GM12878 (cell line): ENCODE measurements around the gene PFN4. TPM values are rescaled to one million over a fixed set of nuclear protein-coding genes. Genes with fewer than 3 reads are reported as not detected.

ENCODE experiments used
- BACH1 ChIP-seq: fragments of 450-650 bp; IDR thresholded peaks from 2 replicates; pipeline ENCODE4 v1.6.1; 2017; ENCODE audit warnings: mild to moderate bottlenecking, borderline replicate concordance
- BRCA1 ChIP-seq: IDR thresholded peaks from 2 replicates; pipeline ENCODE4 v1.6.1; 2011; ENCODE audit warnings: low read depth, low read length, improper control_type of control experiment
- CHD2 ChIP-seq: IDR thresholded peaks from 2 replicates; pipeline ENCODE4 v1.6.1; 2011; ENCODE audit warnings: low read depth, low read length, improper control_type of control experiment, borderline replicate concordance
- CTCF ChIP-seq, 3 experiments: IDR thresholded peaks in 2 of 3; conservative IDR thresholded peaks in 1 of 3; 2 replicates each; pipeline ENCODE4 v1.5.1; 2011; ENCODE audit warnings: low read depth in 3 of 3, low read length in 3 of 3, mild to moderate bottlenecking in 3 of 3, control low read depth in 2 of 3, moderate library complexity in 2 of 3, inconsistent platforms in 1 of 3, mixed read lengths in 1 of 3; ENCODE audit not compliant: control insufficient read depth in 2 of 3, insufficient read depth in 1 of 3; ENCODE audit errors: extremely low read depth in 1 of 3
- ETV6 ChIP-seq, 2 experiments: fragments of 450-650 bp in 1 of 2; IDR thresholded peaks in 1 of 2; conservative IDR thresholded peaks in 1 of 2; 2 replicates each; pipeline ENCODE4 v1.6.1; 2014; ENCODE audit warnings: antibody characterized with exemption in 1 of 2, borderline replicate concordance in 1 of 2, low read depth in 1 of 2, mild to moderate bottlenecking in 1 of 2, moderate library complexity in 1 of 2
- FOXM1 ChIP-seq: IDR thresholded peaks from 2 replicates; pipeline ENCODE4 v1.6.1; 2012; ENCODE audit warnings: low read depth, mild to moderate bottlenecking, inconsistent platforms, low read length, moderate library complexity
- HDAC2 ChIP-seq: fragments of 200-600 bp; sonication (generic); IDR thresholded peaks from 2 replicates; pipeline ENCODE4 v1.6.1; 2017
- HSF1 ChIP-seq: fragments of 150-350 bp; IDR thresholded peaks from 2 replicates; pipeline ENCODE4 v1.6.1; 2014; ENCODE audit warnings: mild to moderate bottlenecking, low read depth, low read length
- MEF2A ChIP-seq: IDR thresholded peaks from 2 replicates; pipeline ENCODE4 v1.6.1; 2011; ENCODE audit warnings: low read depth, mild to moderate bottlenecking, low read length, moderate library complexity; ENCODE audit not compliant: insufficient read depth
- MXI1 ChIP-seq: fragments of 150-350 bp; IDR thresholded peaks from 2 replicates; pipeline ENCODE4 v1.6.1; 2011; ENCODE audit warnings: low read depth, mild to moderate bottlenecking, inconsistent platforms, low read length, improper control_type of control experiment
- NFYB ChIP-seq: IDR thresholded peaks from 2 replicates; pipeline ENCODE4 v1.6.1; 2011; ENCODE audit warnings: low read depth, mild to moderate bottlenecking, low read length, improper control_type of control experiment, moderate library complexity; ENCODE audit not compliant: insufficient read depth
- PAX8 ChIP-seq: fragments of 450-650 bp; IDR thresholded peaks from 2 replicates; pipeline ENCODE4 v1.6.1; 2017; ENCODE audit warnings: mild to moderate bottlenecking, moderate library complexity
- RB1 ChIP-seq: fragments of 450-650 bp; formaldehyde crosslinking; IDR thresholded peaks from 2 replicates; pipeline ENCODE4 v1.6.1; 2017; ENCODE audit warnings: mild to moderate bottlenecking, borderline replicate concordance
- STAT1 ChIP-seq: fragments of 450-650 bp; conservative IDR thresholded peaks from 2 replicates; pipeline ENCODE4 v1.6.1; 2014; ENCODE audit warnings: antibody characterized with exemption, mild to moderate bottlenecking
- TAF1 ChIP-seq: IDR thresholded peaks from 2 replicates; pipeline ENCODE4 v1.6.1; 2011; ENCODE audit warnings: mild to moderate bottlenecking, low read depth, low read length, borderline replicate concordance
- TBL1XR1 ChIP-seq: IDR thresholded peaks from 2 replicates; pipeline ENCODE4 v1.6.1; 2012; ENCODE audit warnings: low read depth, low read length, improper control_type of control experiment
- TCF12 ChIP-seq: IDR thresholded peaks from 2 replicates; pipeline ENCODE4 v1.6.1; 2011; ENCODE audit warnings: low read depth, mild to moderate bottlenecking, low read length
- YBX1 ChIP-seq: fragments of 450-650 bp; IDR thresholded peaks from 2 replicates; pipeline ENCODE4 v1.6.1; 2016; ENCODE audit warnings: antibody characterized with exemption
- ZNF217 ChIP-seq: fragments of 450-650 bp; IDR thresholded peaks from 2 replicates; pipeline ENCODE4 v1.6.1; 2017; ENCODE audit warnings: antibody characterized with exemption, mild to moderate bottlenecking
- ZNF384 ChIP-seq: IDR thresholded peaks from 2 replicates; pipeline ENCODE4 v1.6.1; 2012; ENCODE audit warnings: low read depth, mild to moderate bottlenecking, low read length, improper control_type of control experiment, borderline replicate concordance
- polyA plus RNA-seq, 11 experiments: library from polyadenylated mRNA; depleted of rRNA in 4 of 11; unstranded in 6 of 11; stranded (reverse) in 5 of 11; fragments of >200 nt; fragmentation: Nextera tagmentation in 4 of 11; fragmentation: Illumina TruSeq in 1 of 11; extraction: Ambion mirVana in 4 of 11; extraction: Trizol in 1 of 11; gene quantifications; 1 replicate in 1 of 11; 2 replicates in 10 of 11; pipeline versions ENCODE4 v1.2.1 to v1.2.3, GENCODE V29; 2011 to 2016; ENCODE audit warnings: inconsistent platforms in 2 of 11, missing spikeins in 2 of 11, low read depth in 1 of 11
- total RNA-seq, 4 experiments: library from RNA; depleted of rRNA in 3 of 4; stranded (reverse); fragments of >200 nt in 3 of 4; fragmentation: Illumina TruSeq in 1 of 4; extraction: Trizol in 1 of 4; gene quantifications; 2 replicates each; pipeline versions ENCODE4 v1.2.1 to v1.2.3, GENCODE V29; 2013 to 2021
- TF ChIP-seq, protein P1 (sequence below): fragments of 450-650 bp; IDR thresholded peaks from 2 replicates; pipeline ENCODE4 v1.6.1; 2017; ENCODE audit warnings: mild to moderate bottlenecking, moderate library complexity

Gene PFN4
- total and polyA plus RNA-seq, 10 of the 15 experiments (the other 5 are each of a cell fraction or from before 2014, with no cell fraction given), result 0.12 to 2.1 (median 1.0) TPM

- TF ChIP-seq, protein P1, sequence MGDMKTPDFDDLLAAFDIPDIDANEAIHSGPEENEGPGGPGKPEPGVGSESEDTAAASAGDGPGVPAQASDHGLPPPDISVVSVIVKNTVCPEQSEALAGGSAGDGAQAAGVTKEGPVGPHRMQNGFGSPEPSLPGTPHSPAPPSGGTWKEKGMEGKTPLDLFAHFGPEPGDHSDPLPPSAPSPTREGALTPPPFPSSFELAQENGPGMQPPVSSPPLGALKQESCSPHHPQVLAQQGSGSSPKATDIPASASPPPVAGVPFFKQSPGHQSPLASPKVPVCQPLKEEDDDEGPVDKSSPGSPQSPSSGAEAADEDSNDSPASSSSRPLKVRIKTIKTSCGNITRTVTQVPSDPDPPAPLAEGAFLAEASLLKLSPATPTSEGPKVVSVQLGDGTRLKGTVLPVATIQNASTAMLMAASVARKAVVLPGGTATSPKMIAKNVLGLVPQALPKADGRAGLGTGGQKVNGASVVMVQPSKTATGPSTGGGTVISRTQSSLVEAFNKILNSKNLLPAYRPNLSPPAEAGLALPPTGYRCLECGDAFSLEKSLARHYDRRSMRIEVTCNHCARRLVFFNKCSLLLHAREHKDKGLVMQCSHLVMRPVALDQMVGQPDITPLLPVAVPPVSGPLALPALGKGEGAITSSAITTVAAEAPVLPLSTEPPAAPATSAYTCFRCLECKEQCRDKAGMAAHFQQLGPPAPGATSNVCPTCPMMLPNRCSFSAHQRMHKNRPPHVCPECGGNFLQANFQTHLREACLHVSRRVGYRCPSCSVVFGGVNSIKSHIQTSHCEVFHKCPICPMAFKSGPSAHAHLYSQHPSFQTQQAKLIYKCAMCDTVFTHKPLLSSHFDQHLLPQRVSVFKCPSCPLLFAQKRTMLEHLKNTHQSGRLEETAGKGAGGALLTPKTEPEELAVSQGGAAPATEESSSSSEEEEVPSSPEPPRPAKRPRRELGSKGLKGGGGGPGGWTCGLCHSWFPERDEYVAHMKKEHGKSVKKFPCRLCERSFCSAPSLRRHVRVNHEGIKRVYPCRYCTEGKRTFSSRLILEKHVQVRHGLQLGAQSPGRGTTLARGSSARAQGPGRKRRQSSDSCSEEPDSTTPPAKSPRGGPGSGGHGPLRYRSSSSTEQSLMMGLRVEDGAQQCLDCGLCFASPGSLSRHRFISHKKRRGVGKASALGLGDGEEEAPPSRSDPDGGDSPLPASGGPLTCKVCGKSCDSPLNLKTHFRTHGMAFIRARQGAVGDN, result peak; percentile 82
- TF ChIP-seq ZNF217 (no peak), TAF1 (peak; percentile 92), CHD2 (peak; percentile 91), MEF2A (peak; percentile 83), TBL1XR1 (peak; percentile 90), ZNF384 (peak; percentile 32), MXI1 (peak; percentile 66; the same call in 1 of the 2 replicates), TCF12 (no peak), FOXM1 (peak; percentile 66; the same call in 1 of the 2 replicates), HDAC2 (no peak; the same call in 1 of the 2 replicates), BRCA1 (no peak), YBX1 (no peak), STAT1 (peak; percentile 97), NFYB (no peak), ETV6 (conservative IDR thresholded peaks at IDR 0.05 in 1 of 2, IDR thresholded peaks at IDR 0.05 in 1 of 2; ENCODE audit: borderline replicate concordance in 1 of 2, low read depth in 1 of 2) (no peak), CTCF (IDR thresholded peaks at IDR 0.05 in 2 of 3, conservative IDR thresholded peaks at IDR 0.05 in 1 of 3; ENCODE audit: control insufficient read depth in 2 of 3, extremely low read depth in 1 of 3, insufficient read depth in 1 of 3, low read depth in 3 of 3, low read length in 3 of 3) (no peak), PAX8 (no peak), HSF1 (peak; percentile 64; the same call in 1 of the 2 replicates), RB1 (peak; percentile 96), BACH1 (peak; percentile 25; the same call in 1 of the 2 replicates)
These were observed 47.0 kb downstream of the PFN4 start, which contains the start of gene SF3B6 (continued) for GRCh38 chr2:24075915-24076848.
